SJCRH30 (cell line): ENCODE measurements around the gene IGSF21. TPM values are rescaled to one million over a fixed set of nuclear protein-coding genes. Genes with fewer than 3 reads are reported as not detected.
A peak's percentile ranks its signal among the peaks of the same experiment; 100 is the strongest.

Experiments
- DNase-seq, 2 experiments: peaks; one replicate each; pipeline ENCODE4 v3.0.0-alpha.2; 2015 to 2020
- H3K27ac ChIP-seq: fragments of 250-450 bp; sonication (Bioruptor Pico); 2 replicates; pipeline ENCODE4 v1.5.1; 2020; ENCODE audit warnings: mild to moderate bottlenecking, moderate library complexity
- H3K27me3 ChIP-seq: fragments of 250-450 bp; sonication (Bioruptor Pico); 2 replicates; pipeline ENCODE4 v1.5.1; 2020; ENCODE audit warnings: mild to moderate bottlenecking, moderate library complexity
- H3K36me3 ChIP-seq: fragments of 250-450 bp; sonication (Bioruptor Pico); 2 replicates; pipeline ENCODE4 v1.5.1; 2020; ENCODE audit warnings: mild to moderate bottlenecking, moderate library complexity
- H3K4me1 ChIP-seq: fragments of 250-450 bp; sonication (Bioruptor Pico); 2 replicates; pipeline ENCODE4 v1.5.1; 2020; ENCODE audit warnings: mild to moderate bottlenecking, moderate library complexity
- H3K4me3 ChIP-seq: fragments of 250-450 bp; sonication (Bioruptor Pico); 2 replicates; pipeline ENCODE4 v1.5.1; 2020; ENCODE audit warnings: mild to moderate bottlenecking, moderate library complexity
- H3K9me3 ChIP-seq: fragments of 250-450 bp; sonication (Bioruptor Pico); replicated peaks from 2 replicates; pipeline ENCODE4 v1.5.1; 2020; ENCODE audit warnings: mild to moderate bottlenecking, moderate library complexity
- total RNA-seq: library from RNA; depleted of rRNA; stranded (reverse); fragments of >200 nt; shearing (Covaris generic); gene quantifications from 2 replicates; pipeline ENCODE4 v1.2.3, GENCODE V29; 2014

Gene IGSF21
- total RNA-seq, 1 experiment from 2014 or later, result not detected

- H3K27ac ChIP-seq, result no peak overlapping the region
- no peaks in the 10 kb centered on the region; the same call in 1 of the 2 replicates for H3K27me3 ChIP-seq
- H3K36me3 ChIP-seq, result no peaks in the 10 kb centered on the region
- DNase-seq, result no peak
- no peaks in the 10 kb centered on the region for H3K9me3 ChIP-seq
- H3K4me3 ChIP-seq, result no peak overlapping the region
- H3K4me1 ChIP-seq, result no peaks in the 10 kb centered on the region
These were observed 19.5 kb upstream of the IGSF21 start for GRCh38 chr1:18088077-18088594.

GRCh38 chr1:18089488-18089887 is 18.1 kb upstream of the IGSF21 start:
- Histone ChIP-seq H3K27ac (no peak overlapping the region), H3K36me3 (no peaks in the 10 kb centered on the region), H3K4me3 (no peak overlapping the region), H3K9me3 (no peaks in the 10 kb centered on the region), H3K27me3 (no peaks in the 10 kb centered on the region; the same call in 1 of the 2 replicates), H3K4me1 (no peaks in the 10 kb centered on the region)
- no peak for DNase-seq

GRCh38 chr1:18090636-18091035 is 17.0 kb upstream of the IGSF21 start:
- no peaks in the 10 kb centered on the region; the same call in 1 of the 2 replicates for H3K27me3 ChIP-seq
- H3K27ac ChIP-seq, result no peak overlapping the region
- no peak overlapping the region for H3K4me3 ChIP-seq
- no peaks in the 10 kb centered on the region for H3K36me3 ChIP-seq
- H3K4me1 ChIP-seq, result no peaks in the 10 kb centered on the region
- no peaks in the 10 kb centered on the region for H3K9me3 ChIP-seq
- DNase-seq, result peak in 1 of 2 experiments; percentile 7

GRCh38 chr1:18091660-18092446 is 15.7 kb upstream of the IGSF21 start:
- H3K4me1 ChIP-seq, result no peaks in the 10 kb centered on the region
- no peaks in the 10 kb centered on the region for H3K9me3 ChIP-seq
- no peak overlapping the region for H3K27ac ChIP-seq
- DNase-seq, result no peak
- no peaks in the 10 kb centered on the region; the same call in 1 of the 2 replicates for H3K27me3 ChIP-seq
- H3K36me3 ChIP-seq, result no peaks in the 10 kb centered on the region
- no peak overlapping the region for H3K4me3 ChIP-seq

GRCh38 chr1:18093193-18093592 is 14.4 kb upstream of the IGSF21 start:
- no peak overlapping the region for H3K27ac ChIP-seq
- no peaks in the 10 kb centered on the region for H3K36me3 ChIP-seq
- H3K27me3 ChIP-seq, result no peaks in the 10 kb centered on the region; the same call in 1 of the 2 replicates
- no peaks in the 10 kb centered on the region for H3K4me1 ChIP-seq
- no peaks in the 10 kb centered on the region for H3K9me3 ChIP-seq
- DNase-seq, result no peak
- no peak overlapping the region for H3K4me3 ChIP-seq

GRCh38 chr1:18093646-18094045 is 14.0 kb upstream of the IGSF21 start:
- DNase-seq, result no peak
- no peak overlapping the region for H3K27ac ChIP-seq
- H3K4me3 ChIP-seq, result no peak overlapping the region
- H3K36me3 ChIP-seq, result no peaks in the 10 kb centered on the region
- no peaks in the 10 kb centered on the region; the same call in 1 of the 2 replicates for H3K27me3 ChIP-seq
- H3K4me1 ChIP-seq, result no peaks in the 10 kb centered on the region
- H3K9me3 ChIP-seq, result no peaks in the 10 kb centered on the region

- H3K36me3 ChIP-seq, result no peaks in the 10 kb centered on the region
- no peak overlapping the region for H3K4me3 ChIP-seq
- H3K4me1 ChIP-seq, result no peaks in the 10 kb centered on the region
- H3K27me3 ChIP-seq, result no peaks in the 10 kb centered on the region; the same call in 1 of the 2 replicates
- DNase-seq, result no peak
- no peaks in the 10 kb centered on the region for H3K9me3 ChIP-seq
- H3K27ac ChIP-seq, result no peak overlapping the region
These were observed 13.5 kb upstream of the IGSF21 start for GRCh38 chr1:18094096-18094495.

GRCh38 chr1:18097206-18097605 is 10.4 kb upstream of the IGSF21 start:
- Histone ChIP-seq H3K36me3 (no peaks in the 10 kb centered on the region), H3K27ac (no peak overlapping the region), H3K27me3 (no peaks in the 10 kb centered on the region), H3K9me3 (no peaks in the 10 kb centered on the region), H3K4me3 (no peak overlapping the region), H3K4me1 (no peaks in the 10 kb centered on the region)
- no peak for DNase-seq

GRCh38 chr1:18099026-18099425 is 8.6 kb upstream of the IGSF21 start:
- no peaks in the 10 kb centered on the region for H3K27me3 ChIP-seq
- no peak for DNase-seq
- H3K9me3 ChIP-seq, result no peaks in the 10 kb centered on the region
- no peaks in the 10 kb centered on the region for H3K4me1 ChIP-seq
- no peak overlapping the region for H3K4me3 ChIP-seq
- no peak overlapping the region for H3K27ac ChIP-seq
- no peaks in the 10 kb centered on the region for H3K36me3 ChIP-seq

GRCh38 chr1:18100060-18100459 is 7.5 kb upstream of the IGSF21 start:
- Histone ChIP-seq H3K36me3 (no peaks in the 10 kb centered on the region), H3K27ac (no peak overlapping the region), H3K4me1 (no peaks in the 10 kb centered on the region), H3K27me3 (no peaks in the 10 kb centered on the region), H3K4me3 (no peak overlapping the region), H3K9me3 (no peaks in the 10 kb centered on the region)
- DNase-seq, result no peak

- Histone ChIP-seq H3K36me3 (no peaks in the 10 kb centered on the region), H3K4me1 (no peaks in the 10 kb centered on the region), H3K27ac (no peak overlapping the region), H3K27me3 (no peaks in the 10 kb centered on the region), H3K9me3 (no peaks in the 10 kb centered on the region), H3K4me3 (no peak overlapping the region)
- peak; percentile 35 to 77 for DNase-seq
These were observed 7.0 kb upstream of the IGSF21 start for GRCh38 chr1:18100491-18101063.

- no peak for DNase-seq
- H3K4me3 ChIP-seq, result no peak overlapping the region
- no peaks in the 10 kb centered on the region for H3K4me1 ChIP-seq
- no peaks in the 10 kb centered on the region for H3K9me3 ChIP-seq
- H3K27ac ChIP-seq, result no peak overlapping the region
- H3K27me3 ChIP-seq, result no peaks in the 10 kb centered on the region
- no peaks in the 10 kb centered on the region for H3K36me3 ChIP-seq
These were observed 6.1 kb upstream of the IGSF21 start for GRCh38 chr1:18101508-18101907.

- Histone ChIP-seq H3K27me3 (no peaks in the 10 kb centered on the region), H3K4me1 (no peaks in the 10 kb centered on the region), H3K4me3 (no peak overlapping the region), H3K36me3 (no peaks in the 10 kb centered on the region), H3K9me3 (no peaks in the 10 kb centered on the region), H3K27ac (no peak overlapping the region)
- no peak for DNase-seq
These were observed 3.7 kb upstream of the IGSF21 start for GRCh38 chr1:18103788-18104421.

- no peak for DNase-seq
- no peaks in the 10 kb centered on the region for H3K9me3 ChIP-seq
- no peak overlapping the region for H3K27ac ChIP-seq
- H3K27me3 ChIP-seq, result no peaks in the 10 kb centered on the region
- no peak overlapping the region for H3K4me3 ChIP-seq
- H3K36me3 ChIP-seq, result no peaks in the 10 kb centered on the region
- no peaks in the 10 kb centered on the region for H3K4me1 ChIP-seq
These were observed 3.0 kb upstream of the IGSF21 start for GRCh38 chr1:18104546-18105100.

GRCh38 chr1:18105196-18105595 is 2.4 kb upstream of the IGSF21 start:
- no peak for DNase-seq
- no peaks in the 10 kb centered on the region for H3K36me3 ChIP-seq
- H3K4me3 ChIP-seq, result no peak overlapping the region
- no peak overlapping the region for H3K27ac ChIP-seq
- no peaks in the 10 kb centered on the region for H3K9me3 ChIP-seq
- no peaks in the 10 kb centered on the region for H3K4me1 ChIP-seq
- H3K27me3 ChIP-seq, result no peaks in the 10 kb centered on the region
